ENCODE data around the gene FGF2. TPM values are rescaled to one million over a fixed set of nuclear protein-coding genes. Genes with fewer than 3 reads are reported as not detected.

Gene FGF2
- 31.7 and 36.6 TPM in 2 replicates for total RNA-seq

GRCh38 chr4:122826553-122827257 is at the start of gene FGF2:
TSS of gene FGF2 (plus strand) at chr4:122826831. CDS start at chr4:122827175, 344 bp downstream.

GRCh38 chr4:122921971-122922876 is 95.6 kb downstream of the FGF2 start, which contains the start of gene NUDT6:
TSS of gene NUDT6 (minus strand) at chr4:122922597. CDS start at chr4:122922572, 25 bp downstream.

Other genes starting within 250 kb of the FGF2 start
- gene IL21, start 205.8 kb upstream of the FGF2 start, total RNA-seq, result not detected in 2 replicates
- gene BBS12, start 94.1 kb upstream of the FGF2 start, total RNA-seq, result 3.9 and 4.0 TPM in 2 replicates
- 7.5 and 7.7 TPM in 2 replicates for gene NUDT6, start 95.8 kb downstream of the FGF2 start, total RNA-seq

All from vein endothelial cell (primary cell).